ENCODE measurements around the gene AK1.
A peak's percentile ranks its signal among the peaks of the same experiment; 100 is the strongest.

Gene AK1

DNA sequence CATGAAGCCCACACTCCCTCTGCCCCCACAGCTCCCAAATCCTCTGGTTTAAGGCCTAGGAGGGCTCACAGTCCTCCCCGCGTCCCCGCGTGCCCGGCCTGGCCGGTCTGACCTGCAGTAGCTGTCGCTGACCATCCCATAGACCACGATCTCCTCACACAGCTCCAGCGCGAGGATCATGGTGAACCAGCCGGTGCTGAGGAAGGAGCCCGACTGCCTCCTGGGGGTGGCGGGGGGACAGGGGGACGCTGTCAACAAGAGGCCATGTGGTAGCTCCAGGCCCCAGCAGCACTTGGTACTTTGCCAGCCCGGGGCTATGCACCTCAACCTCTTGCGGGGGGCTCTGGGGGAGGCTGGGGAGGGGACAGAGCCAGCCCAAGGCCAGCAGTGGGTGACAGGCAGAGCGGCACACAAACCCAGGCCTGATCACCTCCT, 32.4 kb upstream of the AK1 start:
- H3K4me3 ChIP-seq (ENCODE audit: low read depth, low read length), result no peak overlapping the region

DNA sequence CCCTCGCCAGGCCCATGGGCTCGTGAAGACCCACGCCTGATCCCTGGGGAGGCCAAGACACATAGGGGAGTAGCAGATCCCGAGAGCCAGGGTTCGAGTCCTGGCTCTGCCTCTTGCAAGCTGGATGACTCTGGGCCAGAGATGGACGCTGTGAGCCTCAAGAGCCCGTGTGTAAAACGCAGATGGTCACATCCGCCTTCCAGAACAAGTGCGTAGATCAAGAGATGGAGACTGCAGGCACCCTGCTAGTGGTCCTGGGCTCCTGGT, 31.1 kb upstream of the AK1 start:
- H3K4me3 ChIP-seq (ENCODE audit: low read depth, low read length), result no peak overlapping the region

DNA sequence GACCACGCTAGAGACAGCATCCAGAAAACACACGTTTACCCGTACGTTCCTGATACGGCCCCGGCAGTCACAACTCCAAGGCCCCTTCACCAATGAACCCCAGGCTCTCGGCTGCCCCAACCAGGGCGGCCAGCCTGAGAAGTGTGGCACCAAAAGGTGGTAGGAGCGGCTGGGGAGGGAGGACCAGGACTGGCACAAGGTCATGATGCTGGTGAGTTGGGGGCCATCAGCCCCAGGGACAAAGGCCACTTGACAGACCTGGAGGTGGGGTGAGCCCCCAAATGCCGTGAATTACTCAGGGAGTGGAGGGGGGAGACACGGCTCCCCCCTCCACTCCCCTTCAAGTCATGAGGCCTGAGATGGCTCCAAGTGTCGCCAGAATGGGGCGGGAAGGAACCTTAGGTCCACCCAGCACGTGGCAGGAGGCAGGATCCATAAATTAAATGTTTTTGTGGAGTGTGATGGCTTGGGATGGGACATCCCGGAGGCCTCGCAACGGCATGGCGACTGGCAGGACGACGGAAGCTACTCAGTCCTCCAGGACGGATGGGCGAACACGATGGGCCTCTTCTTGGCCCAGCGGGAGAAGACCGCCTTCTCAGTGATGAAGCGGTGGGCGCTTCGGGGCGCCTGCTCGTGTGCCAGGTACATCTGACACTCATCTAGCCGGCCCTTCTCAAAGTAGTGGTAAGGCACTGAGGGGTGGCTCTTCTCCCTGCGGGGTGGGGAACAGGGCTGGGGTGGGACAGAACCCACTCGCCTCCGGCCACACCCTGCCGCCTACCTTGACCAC, 30.6 kb upstream of the AK1 start:
- H3K4me3 ChIP-seq (ENCODE audit: low read depth, low read length), result no peak overlapping the region

DNA sequence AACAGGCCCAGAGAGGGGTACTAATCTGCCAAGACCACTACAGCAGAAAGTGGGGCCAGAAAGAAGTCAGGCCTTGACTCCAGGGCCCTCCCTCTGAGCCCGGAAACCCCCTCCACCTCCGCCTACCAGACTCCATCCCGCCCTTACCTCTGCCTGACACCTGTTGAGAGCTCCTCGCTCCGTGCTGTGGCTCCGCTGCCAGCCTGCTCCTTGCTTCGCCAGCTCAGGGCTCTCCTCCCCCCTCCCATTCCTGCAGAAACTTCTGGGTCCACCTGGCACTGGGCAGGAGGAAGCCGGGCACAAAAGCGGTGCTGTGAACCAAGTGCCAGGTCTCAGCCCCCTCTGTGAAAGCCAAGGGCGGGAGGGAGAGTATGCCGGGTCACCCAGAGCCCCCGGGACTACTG, 28.3 kb upstream of the AK1 start:
- no peak overlapping the region for H3K4me3 ChIP-seq (ENCODE audit: low read depth, low read length)

DNA sequence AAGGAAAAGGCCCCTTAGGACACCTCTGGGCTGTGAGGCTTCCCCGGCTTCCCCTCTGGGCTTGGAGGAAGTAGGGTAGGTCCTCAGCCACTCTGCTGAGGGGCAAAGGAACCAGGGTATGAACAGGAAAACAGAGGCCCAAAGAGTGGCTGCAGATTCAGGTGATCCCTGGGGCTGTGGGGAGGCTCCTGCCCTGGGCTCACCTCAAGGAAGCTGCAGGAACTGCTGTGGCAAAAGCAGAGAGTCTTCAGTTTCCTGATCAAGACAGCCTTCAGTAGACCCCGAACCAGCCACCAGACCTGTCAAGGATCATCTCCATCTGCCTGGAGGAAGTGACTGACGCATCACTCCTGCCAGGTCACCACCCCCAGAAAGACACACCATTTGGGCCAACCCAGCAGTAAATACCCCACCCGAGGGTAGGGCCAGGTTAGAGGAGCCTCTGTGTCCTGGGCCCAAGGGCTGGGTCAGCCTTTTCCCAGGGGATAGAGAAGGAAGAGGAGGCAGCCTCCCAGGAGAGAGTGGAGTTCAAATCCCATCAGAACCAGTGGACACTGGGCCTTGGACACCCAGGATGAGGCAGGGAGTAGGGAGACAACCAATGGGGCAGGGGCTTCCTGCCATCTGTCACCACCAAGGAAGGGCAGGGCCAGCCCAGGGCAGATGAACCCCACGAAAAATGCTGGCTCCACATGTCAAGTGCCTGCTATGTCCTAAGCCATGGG, 27.7 kb upstream of the AK1 start:
- H3K4me3 ChIP-seq (ENCODE audit: low read depth, low read length), result no peak overlapping the region

DNA sequence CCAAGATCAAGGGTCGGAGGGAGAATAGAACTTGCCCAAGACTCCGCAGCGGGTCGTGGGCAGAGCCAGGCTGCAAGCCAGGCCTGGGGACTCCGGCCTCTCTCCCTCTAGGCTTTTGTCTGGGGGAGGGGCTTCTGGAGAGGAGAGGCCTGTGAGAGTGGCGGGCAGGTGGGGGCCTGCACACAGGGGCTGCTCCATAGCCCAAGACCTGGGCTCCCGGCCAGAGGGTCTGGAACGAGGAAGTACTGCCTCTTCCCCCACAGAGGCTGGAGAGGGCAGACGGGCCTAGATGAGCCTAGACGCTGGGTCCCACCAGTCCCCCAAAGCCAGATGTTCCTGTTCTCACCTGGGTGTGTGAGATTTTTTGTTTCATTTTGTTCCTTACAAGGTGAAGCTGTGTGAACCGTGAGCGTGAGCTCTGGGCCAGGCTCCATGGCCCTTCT, 27.1 kb upstream of the AK1 start:
- H3K4me3 ChIP-seq (ENCODE audit: low read depth, low read length), result no peak overlapping the region

DNA sequence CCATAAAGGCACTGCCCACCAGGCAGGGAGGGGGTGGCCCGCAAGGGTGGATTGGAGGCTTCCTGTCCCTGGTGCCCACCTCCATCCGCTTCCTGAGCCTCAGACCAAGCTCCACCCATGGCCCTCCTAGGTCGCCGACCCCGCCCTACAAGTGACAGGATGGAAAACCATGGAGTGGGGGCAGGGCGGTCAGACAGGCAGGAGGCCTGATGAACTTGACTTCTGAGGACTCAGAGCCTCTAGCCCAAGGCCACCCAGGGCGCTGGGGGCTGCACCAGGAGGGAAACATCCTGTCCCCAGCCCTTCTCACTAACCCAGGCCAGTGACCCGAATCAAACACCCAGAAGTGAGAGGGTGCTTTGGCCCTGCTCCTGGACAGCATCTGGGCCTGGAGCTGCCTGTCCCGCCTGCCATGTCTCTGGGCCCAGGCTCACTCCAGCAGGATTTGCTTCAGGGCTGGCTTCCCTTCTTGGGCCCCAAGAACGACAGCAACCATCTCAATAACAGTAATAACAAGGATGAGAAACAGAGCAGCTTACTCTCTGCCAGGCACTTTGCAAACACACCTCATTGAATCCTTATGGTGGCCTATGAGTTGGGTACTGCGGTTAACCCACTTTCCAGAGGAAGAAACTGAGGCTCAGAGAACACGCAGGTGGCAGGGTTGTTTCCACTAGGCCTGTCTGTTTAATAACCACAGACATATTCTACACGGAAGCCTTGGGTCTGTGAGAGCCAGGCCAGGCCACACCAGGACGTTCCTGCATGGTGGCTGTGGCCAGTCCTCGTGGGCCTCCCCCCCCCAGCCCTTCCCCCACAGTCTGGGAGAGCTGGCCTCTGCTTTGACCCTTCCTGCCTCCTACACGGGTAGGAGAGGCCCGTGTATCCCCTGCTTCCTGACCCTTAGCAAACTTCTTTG, 26.3 kb upstream of the AK1 start:
- no peak overlapping the region for H3K4me3 ChIP-seq (ENCODE audit: low read depth, low read length)

DNA sequence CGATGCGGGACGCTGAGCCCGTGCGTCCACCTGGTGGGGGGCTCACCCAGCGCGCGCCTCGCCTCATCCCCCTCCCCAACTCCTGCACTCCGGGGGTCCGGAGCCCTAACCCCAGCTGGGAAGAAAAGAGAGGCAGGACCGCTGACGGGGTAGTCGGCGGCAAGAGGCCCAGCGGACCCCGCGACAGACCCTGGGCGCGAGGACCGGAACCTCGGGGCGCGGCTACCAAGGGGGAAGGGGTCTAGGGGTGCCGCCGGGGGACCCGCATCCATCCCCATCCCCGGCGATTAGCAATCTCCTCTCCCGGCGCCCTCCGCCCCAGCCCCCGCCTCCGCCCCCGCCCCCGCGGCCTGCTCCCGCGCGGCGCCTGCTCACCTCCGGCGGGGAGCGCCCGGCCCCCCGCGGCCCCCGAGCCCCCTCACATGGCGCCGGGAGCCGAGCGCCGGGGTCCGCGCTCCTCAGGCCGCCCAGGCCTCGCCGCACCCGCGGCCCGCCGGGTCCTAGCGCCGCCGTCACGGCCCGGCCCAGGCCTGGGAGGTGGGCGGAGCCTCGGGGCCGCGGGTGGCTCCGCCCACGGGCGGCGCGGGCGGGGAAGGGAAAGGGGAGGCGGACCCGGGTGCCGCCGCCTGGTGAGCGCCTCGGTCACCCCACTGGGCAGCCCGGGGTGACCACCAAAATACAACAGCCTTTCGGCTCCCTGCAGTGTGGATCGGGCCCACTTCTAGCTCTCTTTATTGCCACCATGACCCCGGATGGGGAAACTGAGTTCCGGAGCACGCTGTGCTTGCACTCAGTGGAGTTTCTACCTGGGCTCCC, 21.9 kb upstream of the AK1 start, which contains the start of gene ST6GALNAC6:
TSS of gene ST6GALNAC6 (minus strand) at position 476 of the 816 bp plus-strand sequence. CDS start 1,622 bp downstream, outside the sequence.
- peak within 1 kb of the TSS; percentile 67 for H3K4me3 ChIP-seq (ENCODE audit: low read depth, low read length)

DNA sequence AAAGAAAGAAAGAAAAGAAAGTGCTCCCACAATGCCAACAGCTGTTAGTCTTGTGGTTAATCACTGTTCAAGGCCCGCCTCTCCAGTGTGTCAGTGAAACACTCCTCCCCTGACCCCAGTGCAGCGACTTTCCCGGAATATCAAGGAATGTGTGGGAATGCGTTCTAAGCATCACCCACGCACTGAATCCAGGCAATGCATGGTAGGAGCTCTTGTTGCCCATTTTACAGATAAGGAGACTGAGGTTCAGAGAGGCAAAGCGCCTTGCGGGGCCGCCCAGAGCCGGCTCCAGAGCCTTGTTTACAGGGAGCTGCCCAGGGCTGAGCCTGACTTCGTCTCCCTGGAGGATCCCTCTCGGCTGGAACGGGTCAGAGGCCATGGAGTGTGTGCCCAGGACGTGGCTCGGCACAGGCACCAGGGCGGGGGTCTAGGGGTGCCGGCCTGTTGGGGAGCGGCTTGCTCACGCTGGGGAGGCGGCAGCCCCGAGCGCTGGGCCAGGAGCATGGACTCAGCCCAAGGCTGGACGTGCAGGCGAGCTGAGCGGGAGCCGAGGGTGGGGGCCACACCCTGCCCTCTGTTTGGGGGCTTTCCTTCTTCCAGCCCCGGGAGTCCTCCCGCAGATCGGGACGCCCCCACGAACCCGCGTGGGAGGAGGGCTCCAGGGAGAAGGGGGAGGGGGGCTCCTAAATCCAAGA, 21.1 kb upstream of the AK1 start:
- peak overlapping the region; percentile 67 for H3K4me3 ChIP-seq (ENCODE audit: low read depth, low read length)

DNA sequence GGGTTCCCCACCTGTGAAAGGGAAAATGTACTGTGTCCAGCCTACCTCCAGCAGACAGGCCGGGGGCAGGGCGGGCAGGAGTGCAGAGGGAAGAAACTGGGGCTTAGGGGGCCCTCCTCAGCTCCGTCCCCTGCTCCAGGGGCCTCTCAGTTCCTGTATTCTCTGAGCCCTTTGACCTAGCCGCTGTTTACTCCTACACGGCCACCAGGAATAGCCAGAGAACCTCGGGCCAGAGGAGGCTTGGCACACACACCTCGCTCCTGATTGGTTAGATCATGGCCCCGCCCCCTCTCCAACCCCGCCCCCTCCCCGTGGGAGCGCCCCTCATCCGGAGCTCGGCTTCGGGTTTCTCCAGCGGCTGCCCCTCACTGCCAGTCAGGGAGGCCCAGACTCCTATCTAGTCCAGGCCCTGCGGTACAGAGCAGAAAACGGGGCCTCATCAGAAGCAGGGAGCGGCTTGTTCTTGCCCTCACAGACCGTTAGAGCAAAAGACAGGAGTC, 19.8 kb upstream of the AK1 start:
- no peak overlapping the region for H3K4me3 ChIP-seq (ENCODE audit: low read depth, low read length)

DNA sequence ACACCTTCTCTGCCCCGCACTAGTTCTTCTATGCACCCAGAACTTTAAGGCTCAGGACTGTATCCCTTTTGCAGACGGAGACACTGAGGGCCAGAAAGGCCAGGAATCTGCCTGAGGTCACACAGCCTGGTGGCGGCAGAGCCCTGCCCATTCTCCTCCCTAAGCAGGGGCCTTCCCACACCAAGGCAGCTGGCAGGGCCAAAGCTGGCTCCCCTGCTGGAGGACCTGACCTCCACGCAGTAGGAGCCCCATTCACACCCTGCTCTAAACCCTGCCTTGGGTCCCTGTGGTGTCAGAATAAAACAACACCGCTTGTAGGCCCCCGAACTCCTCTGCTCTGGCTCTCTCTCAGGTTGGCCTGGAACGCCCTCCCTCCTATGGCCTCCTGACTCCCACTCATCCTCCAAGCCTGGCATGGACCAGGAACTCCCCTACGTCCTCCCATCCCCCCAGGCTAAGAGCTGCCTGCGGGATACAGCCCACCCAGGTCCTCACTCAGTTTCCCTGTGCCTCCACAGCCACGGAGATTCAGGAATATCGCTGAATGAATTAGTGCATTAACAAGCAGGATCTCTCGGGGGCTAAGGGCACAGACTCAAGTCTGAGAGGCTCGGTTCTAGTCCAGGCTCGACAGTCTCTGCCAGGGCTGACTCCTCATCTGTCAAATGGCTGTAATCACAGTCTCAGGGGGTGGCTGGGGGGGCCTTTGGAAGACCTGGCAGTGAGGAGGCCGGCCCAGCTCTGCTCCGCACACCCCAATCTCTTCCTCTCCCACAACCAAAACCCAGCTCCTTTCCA, 19.1 kb upstream of the AK1 start:
- H3K4me3 ChIP-seq (ENCODE audit: low read depth, low read length), result no peak overlapping the region

DNA sequence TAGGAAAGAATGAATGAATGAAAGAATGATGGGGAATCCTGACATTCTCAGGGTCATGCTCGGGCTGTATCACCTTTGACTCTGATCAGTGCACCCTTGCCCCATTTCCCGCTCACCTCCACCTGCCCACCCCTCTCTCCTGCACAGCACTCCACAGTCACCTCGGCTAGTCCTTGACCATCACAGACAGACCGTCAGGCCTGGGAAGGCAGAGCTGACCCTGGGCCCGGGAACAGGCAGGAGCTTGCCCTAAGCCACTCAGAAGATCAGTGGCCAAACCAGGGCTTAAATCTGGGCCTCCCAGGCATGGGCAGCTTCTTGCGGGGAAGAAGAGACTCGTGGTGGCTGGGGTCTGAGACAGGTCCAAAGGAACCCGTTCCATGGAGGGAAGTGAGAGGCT, 18.3 kb upstream of the AK1 start:
- no peak overlapping the region for H3K4me3 ChIP-seq (ENCODE audit: low read depth, low read length)

DNA sequence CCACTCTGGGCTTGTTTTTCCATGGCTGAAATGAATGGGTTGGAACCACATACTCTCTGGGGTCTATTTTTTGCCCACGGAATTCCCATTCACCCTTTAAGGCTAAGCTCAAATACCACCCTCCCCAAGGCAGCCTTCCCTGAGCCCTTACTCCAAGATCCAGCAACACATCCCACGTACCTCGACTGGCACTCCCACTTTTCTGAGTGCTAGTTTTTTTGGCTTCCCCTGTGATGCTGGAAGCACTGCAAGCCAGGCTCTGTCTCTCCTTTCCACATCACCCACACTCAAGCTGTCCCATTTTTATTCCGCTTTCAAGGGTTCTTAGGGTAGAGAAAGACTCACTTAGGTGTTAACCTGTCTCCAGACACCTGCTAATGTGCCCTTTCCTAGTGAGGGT, 15.9 kb upstream of the AK1 start:
- no peak overlapping the region for H3K4me3 ChIP-seq (ENCODE audit: low read depth, low read length)

DNA sequence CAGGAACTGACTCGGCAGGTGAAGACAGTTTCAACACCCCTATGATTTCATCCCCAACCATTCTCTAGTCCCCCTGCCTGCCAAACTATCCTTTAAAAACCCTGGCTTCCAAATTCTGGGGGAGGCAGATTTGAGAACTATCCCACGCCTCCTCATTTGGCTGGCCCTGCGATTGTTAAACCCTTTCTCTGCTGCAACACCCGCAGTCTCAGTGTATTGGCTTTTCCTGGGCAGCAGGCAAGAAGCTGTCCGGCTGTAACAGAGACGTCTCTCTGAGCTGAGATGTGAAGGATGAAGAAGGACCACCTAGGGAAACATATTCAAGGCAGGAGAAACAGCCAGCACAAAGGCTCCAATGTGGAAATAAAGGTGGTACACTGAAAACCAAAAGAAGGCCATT, 15.4 kb upstream of the AK1 start:
- H3K4me3 ChIP-seq (ENCODE audit: low read depth, low read length), result no peak overlapping the region

DNA sequence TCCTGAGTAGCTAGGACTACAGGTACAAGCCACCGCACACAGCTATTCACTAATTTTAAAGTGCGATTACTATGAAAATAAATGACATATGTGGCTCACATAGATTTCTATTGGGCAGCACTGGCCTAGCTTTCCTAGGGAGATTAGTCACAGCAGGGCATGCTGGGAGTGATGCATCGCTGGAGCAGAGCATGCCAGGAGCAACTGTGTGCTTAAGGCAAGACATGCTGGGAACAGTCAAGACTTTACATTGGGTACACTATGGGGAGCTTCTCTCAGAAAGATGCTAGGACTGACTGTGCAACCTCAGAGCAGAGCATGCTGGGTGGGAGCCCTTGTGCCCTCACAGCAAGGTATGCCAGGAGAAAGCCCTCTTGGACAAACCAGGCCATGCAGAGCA, 12.6 kb upstream of the AK1 start:
- no peak overlapping the region for H3K4me3 ChIP-seq (ENCODE audit: low read depth, low read length)

DNA sequence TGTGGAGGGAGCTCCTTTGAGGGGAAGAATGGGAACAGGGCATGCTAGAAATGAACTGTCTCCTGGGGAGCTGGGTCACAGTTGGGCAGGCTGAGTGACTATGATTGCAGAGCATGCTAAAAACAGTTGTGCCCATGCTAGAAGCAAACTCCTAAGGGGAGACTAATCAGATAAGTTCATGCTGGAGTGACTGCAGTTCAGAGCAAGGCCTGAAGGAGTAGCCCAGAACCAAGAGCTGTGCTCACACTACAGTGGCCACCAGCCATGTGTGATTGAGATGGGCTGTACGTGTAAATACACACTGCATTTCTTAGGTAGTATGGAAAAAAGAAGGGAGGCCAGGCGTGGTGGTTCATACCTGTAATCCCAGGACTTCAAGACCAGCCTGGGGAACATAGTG, 10.3 kb upstream of the AK1 start:
- no peak overlapping the region for H3K4me3 ChIP-seq (ENCODE audit: low read depth, low read length)

DNA sequence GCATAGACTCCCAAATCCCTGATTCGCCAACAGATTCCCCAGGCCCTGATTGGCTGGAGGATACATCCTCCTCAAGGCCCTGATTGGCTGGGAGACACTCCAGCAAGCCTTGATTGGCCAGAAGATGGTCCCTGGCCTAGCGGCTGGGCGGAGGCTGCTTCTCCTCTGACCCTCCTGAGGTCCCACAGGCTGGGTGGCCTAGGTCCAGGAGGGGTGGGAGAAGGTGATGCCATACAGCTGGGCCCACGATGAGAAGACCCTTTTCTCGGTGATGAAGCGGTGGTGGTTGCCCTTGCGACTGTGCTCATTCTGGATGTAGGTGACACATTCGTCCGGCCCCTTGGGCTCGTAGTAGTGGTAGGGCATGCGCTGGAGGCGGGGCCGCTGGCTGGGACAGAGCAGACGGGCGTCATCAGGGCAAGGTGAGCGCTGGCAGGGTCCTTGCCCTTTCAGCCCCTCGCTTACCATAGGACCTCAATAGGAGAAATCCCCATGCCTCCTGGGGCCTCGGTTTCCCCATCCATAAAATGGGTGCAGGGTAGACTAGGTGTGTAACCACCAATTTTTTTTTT, 9.0 kb upstream of the AK1 start:
- no peak overlapping the region for H3K4me3 ChIP-seq (ENCODE audit: low read depth, low read length)

DNA sequence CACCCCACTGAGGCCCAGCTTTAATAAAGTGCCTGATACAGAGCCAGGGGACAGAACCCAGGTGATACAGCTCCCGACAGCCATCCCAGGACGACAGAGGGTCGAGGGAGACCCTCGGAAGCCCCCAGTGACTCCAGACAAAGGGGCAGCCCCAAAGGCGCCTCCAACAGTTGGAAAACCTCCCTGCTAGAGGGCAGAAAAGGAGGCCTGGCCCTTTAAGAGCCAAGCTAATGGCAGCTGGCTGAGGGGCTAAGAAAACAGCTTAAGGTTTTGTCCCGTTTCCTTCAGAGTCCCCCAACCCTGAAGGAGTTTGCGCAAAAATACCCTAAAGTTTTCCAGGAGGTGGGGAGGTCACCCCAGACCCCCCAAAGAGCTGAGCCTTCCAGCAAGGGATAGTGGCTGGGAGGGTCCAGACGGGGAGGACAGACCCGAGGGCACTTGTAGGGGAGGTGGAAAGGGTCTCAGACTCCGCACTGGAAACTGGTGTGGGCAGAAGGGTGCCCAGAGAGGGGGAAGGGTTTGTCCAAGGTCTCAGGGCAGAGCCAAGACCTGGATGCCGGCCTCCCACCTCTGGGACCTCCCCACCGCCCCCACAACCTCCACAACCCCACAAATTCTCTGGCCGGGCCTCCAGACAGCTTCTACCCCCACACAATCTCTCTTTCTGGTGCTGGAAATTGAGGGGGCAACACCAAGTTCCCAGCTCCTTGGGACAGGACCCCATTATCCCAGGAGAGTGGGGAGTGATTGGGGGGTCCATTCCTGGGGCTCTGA, 8.2 kb upstream of the AK1 start:
- no peak overlapping the region for H3K4me3 ChIP-seq (ENCODE audit: low read depth, low read length)
